Osteoblast (primary cell): ENCODE measurements around the gene STK38. TPM values are rescaled to one million over a fixed set of nuclear protein-coding genes. Genes with fewer than 3 reads are reported as not detected.

Source experiments
- DNase-seq: peaks from one replicate; pipeline ENCODE4 v3.0.0; 2011; ENCODE audit warnings: low spot score, mixed read lengths; ENCODE audit not compliant: insufficient read length; ENCODE audit errors: missing footprints
- H2AFZ ChIP-seq: 2 replicates; pipeline ENCODE4 v1.6.0; 2011; ENCODE audit warnings: mild to moderate bottlenecking, low read length
- H3K27ac ChIP-seq: 2 replicates; pipeline ENCODE4 v1.5.1; 2011; ENCODE audit warnings: mild to moderate bottlenecking, low read depth, low read length, moderate library complexity
- H3K27me3 ChIP-seq: 2 replicates; pipeline ENCODE4 v1.6.0; 2012; ENCODE audit warnings: mild to moderate bottlenecking, control low read depth, inconsistent platforms, low read length, moderate library complexity; ENCODE audit not compliant: insufficient read depth
- H3K36me3 ChIP-seq: 2 replicates; pipeline ENCODE4 v1.5.1; 2011; ENCODE audit warnings: mild to moderate bottlenecking, low read length, control low read depth, moderate library complexity; ENCODE audit not compliant: insufficient read depth
- H3K4me1 ChIP-seq: 2 replicates; pipeline ENCODE4 v1.5.1; 2011; ENCODE audit warnings: mild to moderate bottlenecking, low read length, control low read depth, moderate library complexity; ENCODE audit not compliant: insufficient read depth
- H3K4me2 ChIP-seq: 2 replicates; pipeline ENCODE4 v1.6.0; 2011; ENCODE audit warnings: mild to moderate bottlenecking, low read length; ENCODE audit not compliant: insufficient read depth
- H3K4me3 ChIP-seq: fragments of 200-600 bp; sonication (generic); 3 replicates; pipeline ENCODE4 v1.5.1; 2012; ENCODE audit warnings: mild to moderate bottlenecking, low read length, inconsistent platforms; ENCODE audit not compliant: insufficient read depth
- H3K79me2 ChIP-seq: 2 replicates; pipeline ENCODE4 v1.6.0; 2012; ENCODE audit warnings: mild to moderate bottlenecking, low read length, control low read depth, inconsistent platforms; ENCODE audit not compliant: insufficient read depth
- H3K9me3 ChIP-seq: 2 replicates; pipeline ENCODE4 v1.5.1; 2011; ENCODE audit warnings: low read depth, low read length, control low read depth
- H4K20me1 ChIP-seq: 2 replicates; pipeline ENCODE4 v1.6.0; 2012; ENCODE audit warnings: mild to moderate bottlenecking, low read length, control low read depth; ENCODE audit not compliant: insufficient read depth
- CTCF ChIP-seq: IDR thresholded peaks from 2 replicates; pipeline ENCODE4 v1.5.1; 2011; ENCODE audit warnings: mild to moderate bottlenecking, low read depth, low read length, moderate library complexity; ENCODE audit errors: extremely low read depth
- total RNA-seq: library from RNA; depleted of rRNA; stranded (reverse); fragments of >200 nt; gene quantifications from 2 replicates; pipeline ENCODE4 v1.2.3, GENCODE V29; 2012

The STK38 gene
- total RNA-seq, 1 donor = 48.1 TPM

GRCh38 chr6:36525346-36525745 is 21.9 kb downstream of the STK38 start:
- Histone ChIP-seq H4K20me1 (peaks cover 3% of the 10 kb centered on the region), H3K9me3 (no peaks in the 10 kb centered on the region), H3K4me3 (no peak overlapping the region), H3K27ac (no peak overlapping the region), H3K36me3 (peaks cover 46% of the 10 kb centered on the region), H3K4me2 (no peak overlapping the region), H3K27me3 (no peaks in the 10 kb centered on the region), H2AFZ (no peak overlapping the region), H3K79me2 (peaks cover 40% of the 10 kb centered on the region), H3K4me1 (peaks cover 12% of the 10 kb centered on the region)
- no peak for DNase-seq
- TF ChIP-seq CTCF = no peak

GRCh38 chr6:36524871-36525270 is 22.4 kb downstream of the STK38 start:
- DNase-seq = no peak
- no peak overlapping the region for H3K4me3 ChIP-seq
- H3K27ac ChIP-seq = no peak overlapping the region
- no peaks in the 10 kb centered on the region for H3K9me3 ChIP-seq
- no peak for TF ChIP-seq CTCF
- peaks cover 3% of the 10 kb centered on the region for H4K20me1 ChIP-seq
- H3K27me3 ChIP-seq = no peaks in the 10 kb centered on the region
- no peak overlapping the region for H3K4me2 ChIP-seq
- peaks cover 37% of the 10 kb centered on the region for H3K79me2 ChIP-seq
- peaks cover 12% of the 10 kb centered on the region for H3K4me1 ChIP-seq
- H2AFZ ChIP-seq = no peak overlapping the region
- H3K36me3 ChIP-seq = peaks cover 51% of the 10 kb centered on the region

GRCh38 chr6:36523936-36524499 is 23.3 kb downstream of the STK38 start:
- Histone ChIP-seq H3K9me3 (no peaks in the 10 kb centered on the region), H3K36me3 (peaks cover 58% of the 10 kb centered on the region), H3K79me2 (peaks cover 29% of the 10 kb centered on the region), H3K4me2 (peak overlapping the region; percentile 10), H2AFZ (no peak overlapping the region), H3K4me3 (no peak overlapping the region), H3K4me1 (peaks cover 12% of the 10 kb centered on the region), H3K27me3 (no peaks in the 10 kb centered on the region), H3K27ac (no peak overlapping the region), H4K20me1 (no peaks in the 10 kb centered on the region)
- no peak for DNase-seq
- no peak for TF ChIP-seq CTCF

GRCh38 chr6:36523451-36523850 is 23.8 kb downstream of the STK38 start:
- H2AFZ ChIP-seq = no peak overlapping the region
- peaks cover 63% of the 10 kb centered on the region for H3K36me3 ChIP-seq
- H3K79me2 ChIP-seq = peaks cover 27% of the 10 kb centered on the region
- no peaks in the 10 kb centered on the region for H4K20me1 ChIP-seq
- no peak overlapping the region for H3K4me2 ChIP-seq
- H3K27ac ChIP-seq = no peak overlapping the region
- no peak for DNase-seq
- H3K4me1 ChIP-seq = peaks cover 12% of the 10 kb centered on the region
- H3K27me3 ChIP-seq = no peaks in the 10 kb centered on the region
- H3K9me3 ChIP-seq = no peaks in the 10 kb centered on the region
- no peak for TF ChIP-seq CTCF
- no peak overlapping the region for H3K4me3 ChIP-seq
